ENCODE measurements around the gene SASH1.

- TF ChIP-seq CTCF (conservative IDR thresholded peaks at IDR 0.05 in 1 of 2, IDR thresholded peaks at IDR 0.05 in 1 of 2; ENCODE audit: extremely low read depth in 1 of 2, insufficient read depth in 1 of 2, low read depth in 1 of 2, low read length in 2 of 2), result no peak
- TF ChIP-seq EZH2 (IDR thresholded peaks at IDR 0.05; ENCODE audit: borderline replicate concordance, low read length), result no peak
Measured at GRCh38 chr6:148422085-148422484, 79.4 kb downstream of the SASH1 start.

All from mammary epithelial cell (primary cell).